K562 (cell line): Measurements from ENCODE around the gene BAG1. TPM values are rescaled to one million over a fixed set of nuclear protein-coding genes. Genes with fewer than 3 reads are reported as not detected.

ENCODE experiments used
- ATAC-seq: fragments of 200-7000 bp; cut with Tn5 transposase; 3 replicates; pipeline ENCODE4 v1.9.1; 2020; ENCODE audit warnings: moderate library complexity
- BruUV-seq: library from RNA; stranded (reverse); fragments of 400-500 nt; replicated peaks from 2 replicates; lab custom pipeline; 2021; lab: Mats Ljungman, UMichigan
- CTCF ChIA-PET: fragments of 300-600 bp; formaldehyde crosslinking; extraction: SDS; loops from one replicate; lab custom pipeline; 2021; ENCODE audit warnings: low intra/inter-chr PET ratio; lab: Yijun Ruan, JAX
- POLR2A ChIA-PET: fragments of 300-600, 350-650 bp; sonication (Branson Sonifier 250); formaldehyde crosslinking; extraction: SDS; loops from one replicate; lab custom pipeline; 2021; ENCODE audit warnings: antibody characterized with exemption, inconsistent platforms; lab: Yijun Ruan, JAX
- DNase-seq, 4 experiments: peaks; one replicate each; pipeline versions ENCODE4 v3.0.0 to v3.0.0-alpha.2; 2011 to 2018; ENCODE audit warnings: low spot score in 3 of 4, mixed read lengths in 3 of 4; ENCODE audit errors: extremely low read depth in 1 of 4
- FAIRE-seq: peaks from 2 replicates; lab custom pipeline; 2011; peaks lifted over from hg19 to GRCh38; lab: Jason Lieb, UNC
- H2AFZ ChIP-seq: 2 replicates; pipeline ENCODE4 v1.6.0; 2011; ENCODE audit warnings: low read depth, low read length, control low read depth, inconsistent platforms
- H3K27ac ChIP-seq: fragments of 200-600 bp; 3 replicates; pipeline ENCODE4 v1.8.0; 2011; ENCODE audit warnings: low read depth, mild to moderate bottlenecking, control low read depth, inconsistent platforms, low read length, moderate library complexity, mixed read lengths; ENCODE audit errors: extremely low read depth
- H3K27me3 ChIP-seq, 2 experiments: fragments of 300-600 bp in 1 of 2; 2 replicates in 1 of 2; 3 replicates in 1 of 2; pipeline versions ENCODE4 v1.6.0 to v1.8.0; 2011; ENCODE audit warnings: inconsistent platforms in 2 of 2, low read length in 2 of 2, mild to moderate bottlenecking in 1 of 2, mixed read lengths in 1 of 2, moderate library complexity in 1 of 2; ENCODE audit not compliant: control insufficient read depth in 2 of 2, insufficient read depth in 2 of 2
- H3K36me3 ChIP-seq: fragments of 300-600 bp; 3 replicates; pipeline ENCODE4 v1.8.0; 2011; ENCODE audit warnings: mild to moderate bottlenecking, low read length, inconsistent platforms; ENCODE audit not compliant: control insufficient read depth, insufficient read depth
- H3K4me1 ChIP-seq, 2 experiments: fragments of 200-600 bp in 1 of 2; replicated peaks in 1 of 2; 2 replicates in 1 of 2; 3 replicates in 1 of 2; pipeline versions ENCODE4 v1.5.1 to v1.8.0; 2011; ENCODE audit warnings: inconsistent platforms in 2 of 2, low read length in 2 of 2, mild to moderate bottlenecking in 1 of 2, mixed read lengths in 1 of 2, moderate library complexity in 1 of 2; ENCODE audit not compliant: control insufficient read depth in 2 of 2, insufficient read depth in 2 of 2
- H3K4me2 ChIP-seq: 2 replicates; pipeline ENCODE4 v1.6.1; 2011; ENCODE audit warnings: low read length, control low read depth, inconsistent platforms, mixed read lengths; ENCODE audit not compliant: insufficient read depth
- H3K4me3 ChIP-seq: fragments of 200-600 bp; sonication (generic), shearing (Covaris generic); 2 replicates; pipeline ENCODE4 v1.5.1; 2016; ENCODE audit warnings: control low read depth, inconsistent platforms
- H3K79me2 ChIP-seq: fragments of 200-600 bp; 3 replicates; pipeline ENCODE4 v1.8.0; 2011; ENCODE audit warnings: low read length, inconsistent platforms; ENCODE audit not compliant: control insufficient read depth, insufficient read depth
- H3K9ac ChIP-seq, 2 experiments: 2 replicates each; pipeline versions ENCODE4 v1.6.0 to v1.6.1; 2011; ENCODE audit warnings: low read depth in 2 of 2, low read length in 2 of 2, control low read depth in 1 of 2, inconsistent platforms in 1 of 2, mild to moderate bottlenecking in 1 of 2, mixed read lengths in 1 of 2; ENCODE audit not compliant: insufficient read depth in 1 of 2
- H3K9me1 ChIP-seq: one replicate; pipeline ENCODE4 v1.6.0; 2011; ENCODE audit warnings: inconsistent platforms, mild to moderate bottlenecking, low read length, moderate library complexity; ENCODE audit not compliant: control insufficient read depth, insufficient read depth
- H3K9me3 ChIP-seq: replicated peaks from 2 replicates; pipeline ENCODE4 v1.5.1; 2011; ENCODE audit warnings: low read depth, low read length, inconsistent platforms; ENCODE audit not compliant: control insufficient read depth, insufficient read depth
- H4K20me1 ChIP-seq: replicated peaks from 2 replicates; pipeline ENCODE4 v1.6.1; 2011; ENCODE audit warnings: low read length, inconsistent platforms, mixed read lengths; ENCODE audit not compliant: control insufficient read depth, insufficient read depth
- DEAF1 ChIP-seq: fragments of 450-650 bp; formaldehyde crosslinking; IDR thresholded peaks from 2 replicates; pipeline ENCODE4 v1.4.0; 2020; ENCODE audit warnings: mild to moderate bottlenecking, moderate library complexity
- ELF1 ChIP-seq: fragments of 200-800 bp; sonication (Bioruptor generic); IDR thresholded peaks from 2 replicates; pipeline ENCODE4 v1.6.1; 2016; ENCODE audit warnings: missing genetic modification characterization, missing compliant biosample characterization
- FIP1L1 ChIP-seq: fragments of 200-400 bp; formaldehyde crosslinking; IDR thresholded peaks from 2 replicates; pipeline ENCODE4 v1.6.1; 2018; ENCODE audit warnings: mild to moderate bottlenecking, low read depth, low read length; ENCODE audit not compliant: poor library complexity, severe bottlenecking
- GABPA ChIP-seq: fragments of 200-800 bp; sonication (Bioruptor generic); conservative IDR thresholded peaks from 2 replicates; pipeline ENCODE4 v1.6.1; 2016; ENCODE audit warnings: low read depth, missing genetic modification characterization, missing compliant biosample characterization
- NFATC3 ChIP-seq: fragments of 450-650 bp; IDR thresholded peaks from 2 replicates; pipeline ENCODE4 v1.6.1; 2017; ENCODE audit warnings: mild to moderate bottlenecking
- NFIX ChIP-seq: fragments of 250-450 bp; sonication (Bioruptor Pico); IDR thresholded peaks from 2 replicates; pipeline ENCODE4 v1.4.0; 2020; ENCODE audit warnings: low read depth, mild to moderate bottlenecking, moderate library complexity
- NRF1 ChIP-seq, 2 experiments: fragments of 450-650 bp; IDR thresholded peaks in 1 of 2; conservative IDR thresholded peaks in 1 of 2; 2 replicates each; pipeline ENCODE4 v1.6.1; 2014; ENCODE audit warnings: mild to moderate bottlenecking in 2 of 2
- RAD21 ChIP-seq, 2 experiments: fragments of 250-450 bp in 1 of 2; fragments of 450-650 bp in 1 of 2; sonication (Bioruptor Pico) in 1 of 2; formaldehyde crosslinking in 1 of 2; IDR thresholded peaks in 1 of 2; conservative IDR thresholded peaks in 1 of 2; 2 replicates each; pipeline versions ENCODE4 v1.4.0 to v1.8.0; 2020 to 2022; ENCODE audit warnings: mild to moderate bottlenecking in 2 of 2, moderate library complexity in 1 of 2
- SETDB1 ChIP-seq: IDR thresholded peaks from one replicate; pipeline ENCODE4 v1.6.1; 2012; ENCODE audit warnings: low read length, control low read depth, inconsistent platforms
- SMARCC2 ChIP-seq: fragments of 450-650 bp; IDR thresholded peaks from 2 replicates; pipeline ENCODE4 v1.6.1; 2017; ENCODE audit warnings: antibody characterized with exemption, moderate library complexity, mild to moderate bottlenecking, low read depth
- STAT6 ChIP-seq: sonication (generic); formaldehyde crosslinking; IDR thresholded peaks from 2 replicates; pipeline ENCODE4 v1.8.1; 2023; ENCODE audit warnings: mild to moderate bottlenecking, missing genetic modification reagents
- TOE1 ChIP-seq, 2 experiments: fragments of 450-650 bp in 1 of 2; sonication (generic) in 1 of 2; formaldehyde crosslinking in 1 of 2; IDR thresholded peaks; 2 replicates each; pipeline versions ENCODE4 v1.7.1 to v1.8.0; 2016 to 2022; ENCODE audit warnings: borderline replicate concordance in 2 of 2, mild to moderate bottlenecking in 2 of 2, antibody characterized with exemption in 1 of 2, inconsistent platforms in 1 of 2, low read depth in 1 of 2, missing genetic modification reagents in 1 of 2, moderate library complexity in 1 of 2
- YY1 ChIP-seq, 3 experiments: IDR thresholded peaks; 2 replicates each; pipeline ENCODE4 v1.6.1; 2011; ENCODE audit warnings: low read length in 2 of 3, mild to moderate bottlenecking in 2 of 3, moderate library complexity in 2 of 3, borderline replicate concordance in 1 of 3, control low read depth in 1 of 3, low read depth in 1 of 3; ENCODE audit not compliant: insufficient read depth in 3 of 3, insufficient replicate concordance in 2 of 3, control insufficient read depth in 1 of 3, insufficient read length in 1 of 3; ENCODE audit errors: extremely low read depth in 1 of 3
- ZNF311 ChIP-seq: fragments of 250-450 bp; sonication (Bioruptor Pico); IDR thresholded peaks from 2 replicates; pipeline ENCODE4 v1.4.0; 2020; ENCODE audit warnings: mild to moderate bottlenecking, moderate library complexity
- ZNF507 ChIP-seq: conservative IDR thresholded peaks from 2 replicates; pipeline ENCODE4 v1.6.1; 2017; ENCODE audit warnings: missing genetic modification characterization, missing compliant biosample characterization
- ZNF696 ChIP-seq: fragments of 250-450 bp; sonication (Bioruptor Pico); conservative IDR thresholded peaks from 2 replicates; pipeline ENCODE4 v1.4.0; 2020; ENCODE audit warnings: mild to moderate bottlenecking, moderate library complexity
- ZSCAN29 ChIP-seq: fragments of 450-650 bp; IDR thresholded peaks from 2 replicates; pipeline ENCODE4 v1.6.1; 2017
- WGBS: fragments of 100-300 bp; shearing (Covaris generic); methylation state at CpG from one replicate; pipeline ENCODE4 v1.1.6; 2016; ENCODE audit warnings: low coverage, mixed read lengths; ENCODE audit not compliant: insufficient coverage; ENCODE audit errors: missing lambda C conversion rate; 5-methylcytosine and 5-hydroxymethylcytosine counted together
- in situ Hi-C: fragments of 300-500 bp; cut with MboI; formaldehyde crosslinking; loops from 4 replicates; pipeline ENCODE4 v1.15.0; 2018; ENCODE audit warnings: inconsistent platforms, mixed read lengths
- intact Hi-C: fragments of 100-400 bp; cut with micrococcal nuclease; formaldehyde crosslinking; loops from 2 replicates; pipeline ENCODE4 v1.14.2; 2022
- polyA plus RNA-seq, 8 experiments: library from polyadenylated mRNA; depleted of rRNA in 4 of 8; stranded (reverse) in 5 of 8; unstranded in 3 of 8; fragments of >200 nt; fragmentation: Nextera tagmentation in 2 of 8; fragmentation: Illumina TruSeq in 1 of 8; extraction: Ambion mirVana in 2 of 8; extraction: Trizol in 1 of 8; gene quantifications; 2 replicates each; pipeline versions ENCODE4 v1.2.1 to v1.2.3, GENCODE V29; 2011 to 2014; ENCODE audit warnings: inconsistent platforms in 1 of 8, missing spikeins in 1 of 8
- total RNA-seq, 7 experiments: library from RNA; depleted of rRNA in 6 of 7; stranded (reverse); fragments of >200 nt in 6 of 7; fragmentation: Illumina TruSeq in 2 of 7; extraction: Trizol in 2 of 7; gene quantifications; 2 replicates each; pipeline versions ENCODE4 v1.2.1 to v1.2.3, GENCODE V29; 2011 to 2021; ENCODE audit warnings: low replicate concordance in 1 of 7

Gene BAG1
- total and polyA plus RNA-seq, 9 of the 15 experiments (the other 6 are each of a cell fraction or from before 2014, with no cell fraction given), result 9.7 to 106 (median 56.9) TPM

DNA sequence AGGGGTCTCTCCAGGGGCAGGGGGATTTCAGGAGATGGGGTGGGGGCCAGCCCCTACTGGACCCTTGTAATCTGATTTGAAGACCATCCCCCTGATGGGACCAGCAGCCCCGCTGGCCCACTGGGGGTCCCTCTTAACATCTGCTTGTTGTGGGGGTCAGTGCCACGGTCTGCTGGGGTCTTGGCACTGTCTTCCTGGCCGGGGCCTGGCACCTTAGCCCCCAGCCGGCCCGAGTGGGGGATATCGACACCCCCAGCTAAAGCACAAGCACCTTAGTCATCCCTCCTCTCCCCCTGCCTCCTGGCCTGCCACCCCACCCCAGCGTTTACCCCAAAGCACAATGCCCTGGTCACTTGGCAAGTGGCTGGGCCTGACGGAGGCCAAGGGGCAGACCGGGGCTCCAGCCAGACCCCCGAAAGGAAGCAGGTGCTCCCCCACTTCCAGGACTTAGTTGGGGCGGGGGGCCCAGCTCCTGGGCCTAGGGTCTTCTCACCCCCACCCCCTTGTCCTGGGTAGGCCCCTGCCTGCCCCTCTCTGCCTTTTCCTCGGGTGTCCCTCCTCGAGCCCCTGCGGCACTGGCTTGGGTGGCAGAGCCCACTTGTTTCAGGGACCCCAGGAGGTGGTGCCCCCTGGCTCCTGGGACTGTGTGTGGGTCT is 24.4 kb upstream of the BAG1 start:
- intact Hi-C loops (loop anchor here (10.0 kb wide), 1 partner anchor 166 kb away; no protein-coding TSS in a partner anchor), in situ Hi-C loops (no loop called here)
- Histone ChIP-seq H3K9me1 (no peaks in the 10 kb centered on the region), H3K4me3 (no peak overlapping the region), H3K4me1 (peaks cover 11 to 21% of the 10 kb centered on the region in 2 experiments; a peak in 4 of 5 replicates), H3K36me3 (peaks cover 23% of the 10 kb centered on the region), H3K27me3 (no peaks in the 10 kb centered on the region), H3K4me2 (no peak overlapping the region), H2AFZ (no peak overlapping the region), H3K79me2 (peaks cover 37% of the 10 kb centered on the region), H4K20me1 (0 out of 2 replicates have a peak, but pooled peaks cover 7% of the 10 kb centered on the region), H3K9me3 (no peaks in the 10 kb centered on the region), H3K9ac (peak overlapping the region; percentile 96 to 98), H3K27ac (peak overlapping the region; percentile 99; the same call in 2 of the 3 replicates)
- no TSS peak for BruUV-seq
- ATAC-seq (no peak), DNase-seq (no peak), FAIRE-seq (no peak)
- ChIA-PET POLR2A (no interaction called here), CTCF (interaction anchor here (0.8 kb wide), 1 partner anchor 164 kb away, joined by 3 read pairs; no protein-coding TSS in a partner anchor)
- 94% methylated on average over 3 of the region's 14 CpGs for WGBS
- no peak for TF ChIP-seq SMARCC2
- no peak for TF ChIP-seq RAD21 (CRISPR knock-in tag; conservative IDR thresholded peaks at IDR 0.05 in 1 of 2, IDR thresholded peaks at IDR 0.05 in 1 of 2)
- no peak for TF ChIP-seq FIP1L1
- no peak for TF ChIP-seq NRF1 (conservative IDR thresholded peaks at IDR 0.05 in 1 of 2, IDR thresholded peaks at IDR 0.05 in 1 of 2)
- TF ChIP-seq NFATC3, result no peak
- no peak for TF ChIP-seq NFIX (CRISPR knock-in tag)
- no peak for TF ChIP-seq ZSCAN29
- no peak for TF ChIP-seq GABPA (tag)
- no peak for TF ChIP-seq SETDB1
- TF ChIP-seq ZNF507 (tag), result no peak
- no peak for TF ChIP-seq TOE1 (IDR thresholded peaks at IDR 0.05; ENCODE audit: borderline replicate concordance)
- TF ChIP-seq TOE1 (CRISPR knock-in tag; IDR thresholded peaks at IDR 0.05; ENCODE audit: borderline replicate concordance, low read depth), result no peak
- no peak for TF ChIP-seq ELF1 (tag)
- TF ChIP-seq STAT6 (CRISPR knock-in tag), result no peak
- no peak for TF ChIP-seq YY1 (IDR thresholded peaks at IDR 0.05; ENCODE audit: borderline replicate concordance in 1 of 3, control insufficient read depth in 1 of 3, extremely low read depth in 1 of 3, insufficient read depth in 3 of 3, insufficient read length in 1 of 3, insufficient replicate concordance in 2 of 3, low read depth in 1 of 3, low read length in 2 of 3)
- TF ChIP-seq ZNF311, result no peak
- no peak for TF ChIP-seq DEAF1 (CRISPR knock-in tag)
- no peak for TF ChIP-seq ZNF696 (CRISPR knock-in tag)
